ENCODE results near the gene DACT2. TPM values are rescaled to one million over a fixed set of nuclear protein-coding genes. Genes with fewer than 3 reads are reported as not detected.
A peak's percentile ranks its signal among the peaks of the same experiment; 100 is the strongest.
"Not testable (repeated sequence)": the region's sequence is repeated elsewhere in the genome, so short reads cannot be mapped to it uniquely, and the experiment has no call there.

Gene DACT2
- total RNA-seq, 2 donors from 2014 or later: 16.6 to 39.9 TPM

DNA sequence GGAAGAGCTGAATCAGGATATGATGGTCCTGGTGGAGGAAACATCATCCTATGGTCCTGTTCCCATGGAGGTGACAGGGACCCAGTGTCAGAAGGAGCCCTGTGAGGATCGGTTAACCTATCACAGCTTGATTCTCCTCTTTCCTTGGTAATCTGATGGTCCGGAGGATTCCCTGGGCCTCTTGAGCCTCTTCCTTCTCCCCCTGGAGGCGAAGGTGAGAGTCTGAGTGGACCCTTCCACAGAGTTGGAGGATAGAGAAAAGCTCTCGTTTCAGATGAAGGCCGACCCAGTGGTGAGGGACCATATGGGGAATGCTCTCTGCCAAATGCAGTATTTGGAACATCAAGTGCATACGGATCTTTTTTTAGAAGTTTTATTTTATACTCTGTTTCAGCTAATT lies 32.1 kb downstream of the DACT2 start:
- not testable (repeated sequence) for H3K4me3 Mint-ChIP-seq; H3K9ac ChIP-seq (ENCODE audit: extremely low read depth, low read length, poor library complexity, severe bottlenecking); H3K4me3 ChIP-seq (ENCODE audit: low read length); H3K9me3 ChIP-seq (ENCODE audit: control insufficient read depth, low read length); H3K4me1 Mint-ChIP-seq; H3K36me3 ChIP-seq (ENCODE audit: control insufficient read depth, insufficient read depth, low read length); H3K9me3 Mint-ChIP-seq; H3K4me1 ChIP-seq (ENCODE audit: control insufficient read depth, insufficient read depth, low read length); H3K36me3 Mint-ChIP-seq (ENCODE audit: low read depth); H3K27me3 ChIP-seq (ENCODE audit: control insufficient read depth, insufficient read depth, low read length, poor library complexity, severe bottlenecking); H3K27ac ChIP-seq (ENCODE audit: low read depth, low read length); H3K27ac Mint-ChIP-seq
- H3K27me3 Mint-ChIP-seq (ENCODE audit: insufficient read depth): peaks cover 23% of the 10 kb centered on the region
- peak; percentile 60 for DNase-seq
- 94% methylated on average over 3 to 6 of the region's 6 CpGs for WGBS, 2 experiments (ENCODE audit: insufficient coverage in 1 of 2, insufficient read length in 1 of 2)
- TF ChIP-seq, protein P1, sequence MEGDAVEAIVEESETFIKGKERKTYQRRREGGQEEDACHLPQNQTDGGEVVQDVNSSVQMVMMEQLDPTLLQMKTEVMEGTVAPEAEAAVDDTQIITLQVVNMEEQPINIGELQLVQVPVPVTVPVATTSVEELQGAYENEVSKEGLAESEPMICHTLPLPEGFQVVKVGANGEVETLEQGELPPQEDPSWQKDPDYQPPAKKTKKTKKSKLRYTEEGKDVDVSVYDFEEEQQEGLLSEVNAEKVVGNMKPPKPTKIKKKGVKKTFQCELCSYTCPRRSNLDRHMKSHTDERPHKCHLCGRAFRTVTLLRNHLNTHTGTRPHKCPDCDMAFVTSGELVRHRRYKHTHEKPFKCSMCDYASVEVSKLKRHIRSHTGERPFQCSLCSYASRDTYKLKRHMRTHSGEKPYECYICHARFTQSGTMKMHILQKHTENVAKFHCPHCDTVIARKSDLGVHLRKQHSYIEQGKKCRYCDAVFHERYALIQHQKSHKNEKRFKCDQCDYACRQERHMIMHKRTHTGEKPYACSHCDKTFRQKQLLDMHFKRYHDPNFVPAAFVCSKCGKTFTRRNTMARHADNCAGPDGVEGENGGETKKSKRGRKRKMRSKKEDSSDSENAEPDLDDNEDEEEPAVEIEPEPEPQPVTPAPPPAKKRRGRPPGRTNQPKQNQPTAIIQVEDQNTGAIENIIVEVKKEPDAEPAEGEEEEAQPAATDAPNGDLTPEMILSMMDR (conservative IDR thresholded peaks at IDR 0.05): peak; percentile 70

DNA sequence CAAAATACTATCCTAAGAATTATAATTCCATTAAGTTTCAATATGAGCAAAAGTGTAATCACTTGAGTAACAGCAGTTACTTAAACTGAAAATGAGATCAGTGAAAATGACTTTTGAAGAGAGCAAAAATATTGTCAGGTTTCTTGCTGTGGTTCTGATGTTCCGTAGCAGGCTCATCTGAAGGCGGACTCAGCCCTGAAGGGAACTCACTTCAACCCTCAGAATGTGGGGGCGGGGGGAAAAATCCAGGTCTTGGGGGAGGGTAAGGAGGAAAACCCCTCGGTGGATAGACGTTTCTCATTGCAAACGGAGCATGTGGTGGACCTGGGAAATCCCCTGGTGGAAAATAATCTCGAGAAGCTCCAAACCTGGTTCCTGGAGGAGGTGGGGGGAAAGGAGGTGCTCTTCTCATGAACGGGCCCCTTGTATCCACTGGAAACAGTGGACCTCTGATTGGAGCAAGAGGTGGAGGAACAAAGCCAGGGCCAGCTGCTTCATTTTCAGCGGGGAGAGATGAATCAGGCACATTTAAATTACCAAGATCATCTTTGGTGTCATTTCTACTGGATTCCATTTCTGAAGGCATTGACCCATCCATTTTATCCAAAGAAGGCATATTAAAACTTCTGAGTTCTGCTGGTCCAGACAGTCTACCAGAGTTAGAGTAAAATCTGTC lies 32.7 kb downstream of the DACT2 start:
- not testable (repeated sequence) for H3K27ac Mint-ChIP-seq

DNA sequence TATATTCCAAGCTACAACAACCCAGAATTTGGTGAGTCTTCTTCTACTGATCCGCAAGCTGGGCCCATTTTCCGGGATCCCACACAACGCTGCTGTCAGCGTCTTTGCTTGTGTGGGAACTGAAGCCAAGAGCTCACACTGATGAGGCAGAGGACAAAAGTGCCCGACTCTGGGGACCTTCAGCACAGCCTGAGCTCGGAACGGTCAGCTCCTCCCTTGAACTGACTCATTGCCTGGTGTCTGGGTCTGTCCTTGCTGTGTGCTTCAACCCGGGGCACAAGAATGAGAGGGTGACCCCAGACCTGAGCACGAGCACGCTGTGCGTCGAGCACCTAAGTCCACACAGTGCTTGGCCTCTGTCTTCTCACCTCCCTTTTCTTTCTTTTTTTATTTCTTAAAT lies 33.5 kb downstream of the DACT2 start:
- H3K9me3 ChIP-seq (ENCODE audit: control insufficient read depth, low read length): no peaks in the 10 kb centered on the region
- H3K27me3 ChIP-seq (ENCODE audit: control insufficient read depth, insufficient read depth, low read length, poor library complexity, severe bottlenecking): no peaks in the 10 kb centered on the region
- no peak overlapping the region for H3K4me3 ChIP-seq (ENCODE audit: low read length)
- DNase-seq: no peak
- H3K9ac ChIP-seq (ENCODE audit: extremely low read depth, low read length, poor library complexity, severe bottlenecking): no peak overlapping the region
- Mint-ChIP-seq H3K4me3 (no peak overlapping the region), H3K27ac (no peak overlapping the region), H3K36me3 (ENCODE audit: low read depth) (no peaks in the 10 kb centered on the region), H3K4me1 (no peaks in the 10 kb centered on the region), H3K27me3 (ENCODE audit: insufficient read depth) (peaks cover 27% of the 10 kb centered on the region), H3K9me3 (peaks cover 5% of the 10 kb centered on the region)
- H3K27ac ChIP-seq (ENCODE audit: low read depth, low read length): no peak overlapping the region
- TF ChIP-seq, protein P1 (conservative IDR thresholded peaks at IDR 0.05): no peak
- 83 to 86% methylated on average over 12 of the region's 12 CpGs for WGBS, 2 experiments (ENCODE audit: insufficient coverage in 1 of 2, insufficient read length in 1 of 2)
- H3K36me3 ChIP-seq (ENCODE audit: control insufficient read depth, insufficient read depth, low read length): no peaks in the 10 kb centered on the region
- no peaks in the 10 kb centered on the region for H3K4me1 ChIP-seq (ENCODE audit: control insufficient read depth, insufficient read depth, low read length)

More for the DNA sequence above, 32.7 kb downstream of the DACT2 start:
- H3K27me3 ChIP-seq (ENCODE audit: control insufficient read depth, insufficient read depth, low read length, poor library complexity, severe bottlenecking); H3K4me3 ChIP-seq (ENCODE audit: low read length); H3K4me1 ChIP-seq (ENCODE audit: control insufficient read depth, insufficient read depth, low read length); H3K36me3 Mint-ChIP-seq (ENCODE audit: low read depth); H3K4me3 Mint-ChIP-seq; H3K9me3 Mint-ChIP-seq; DNase-seq; H3K36me3 ChIP-seq (ENCODE audit: control insufficient read depth, insufficient read depth, low read length); H3K9ac ChIP-seq (ENCODE audit: extremely low read depth, low read length, poor library complexity, severe bottlenecking); H3K9me3 ChIP-seq (ENCODE audit: control insufficient read depth, low read length); H3K4me1 Mint-ChIP-seq; H3K27ac ChIP-seq (ENCODE audit: low read depth, low read length): not testable (repeated sequence)
- H3K27me3 Mint-ChIP-seq (ENCODE audit: insufficient read depth): peaks cover 25% of the 10 kb centered on the region
- 89 to 100% methylated on average over 1 to 9 of the region's 9 CpGs for WGBS, 2 experiments (ENCODE audit: insufficient coverage in 1 of 2, insufficient read length in 1 of 2)

GRCh38 chr6:168285456-168285855 lies 34.1 kb downstream of the DACT2 start:
- 96 to 98% methylated on average over 21 of the region's 21 CpGs for WGBS, 2 experiments (ENCODE audit: insufficient coverage in 1 of 2, insufficient read length in 1 of 2)
- no peaks in the 10 kb centered on the region for H3K27me3 ChIP-seq (ENCODE audit: control insufficient read depth, insufficient read depth, low read length, poor library complexity, severe bottlenecking)
- H3K9me3 ChIP-seq (ENCODE audit: control insufficient read depth, low read length): no peaks in the 10 kb centered on the region
- no peaks in the 10 kb centered on the region for H3K36me3 ChIP-seq (ENCODE audit: control insufficient read depth, insufficient read depth, low read length)
- DNase-seq: no peak
- Mint-ChIP-seq H3K9me3 (peaks cover 5% of the 10 kb centered on the region), H3K27ac (no peak overlapping the region), H3K36me3 (ENCODE audit: low read depth) (no peaks in the 10 kb centered on the region), H3K4me1 (no peaks in the 10 kb centered on the region), H3K4me3 (no peak overlapping the region), H3K27me3 (ENCODE audit: insufficient read depth) (peaks cover 34% of the 10 kb centered on the region)
- TF ChIP-seq, protein P1 (conservative IDR thresholded peaks at IDR 0.05): no peak
- H3K27ac ChIP-seq (ENCODE audit: low read depth, low read length): no peak overlapping the region
- no peaks in the 10 kb centered on the region for H3K4me1 ChIP-seq (ENCODE audit: control insufficient read depth, insufficient read depth, low read length)
- no peak overlapping the region for H3K4me3 ChIP-seq (ENCODE audit: low read length)
- H3K9ac ChIP-seq (ENCODE audit: extremely low read depth, low read length, poor library complexity, severe bottlenecking): no peak overlapping the region

All from endodermal cell (in vitro differentiated cells).